ENCODE data around the gene SPACA4. TPM values are rescaled to one million over a fixed set of nuclear protein-coding genes. Genes with fewer than 3 reads are reported as not detected.
A peak's percentile ranks its signal among the peaks of the same experiment; 100 is the strongest.
"Not testable (repeated sequence)": the region's sequence is repeated elsewhere in the genome, so short reads cannot be mapped to it uniquely, and the experiment has no call there.

SPACA4 gene
- total RNA-seq, 2 donors from 2014 or later = not detected

DNA sequence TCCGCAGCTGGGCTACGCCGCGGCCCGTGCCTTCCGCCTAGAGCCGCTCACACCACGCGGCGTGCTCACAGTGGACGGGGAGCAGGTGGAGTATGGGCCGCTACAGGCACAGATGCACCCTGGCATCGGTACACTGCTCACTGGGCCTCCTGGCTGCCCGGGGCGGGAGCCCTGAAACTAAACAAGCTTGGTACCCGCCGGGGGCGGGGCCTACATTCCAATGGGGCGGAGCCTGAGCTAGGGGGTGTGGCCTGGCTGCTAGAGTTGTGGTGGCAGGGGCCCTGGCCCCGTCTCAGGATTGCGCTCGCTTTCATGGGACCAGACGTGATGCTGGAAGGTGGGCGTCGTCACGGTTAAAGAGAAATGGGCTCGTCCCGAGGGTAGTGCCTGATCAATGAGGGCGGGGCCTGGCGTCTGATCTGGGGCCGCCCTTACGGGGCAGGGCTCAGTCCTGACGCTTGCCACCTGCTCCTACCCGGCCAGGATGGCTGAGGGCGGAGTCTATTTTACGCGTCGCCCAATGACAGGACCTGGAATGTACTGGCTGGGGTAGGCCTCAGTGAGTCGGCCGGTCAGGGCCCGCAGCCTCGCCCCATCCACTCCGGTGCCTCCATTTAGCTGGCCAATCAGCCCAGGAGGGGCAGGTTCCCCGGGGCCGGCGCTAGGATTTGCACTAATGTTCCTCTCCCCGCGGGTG is 23.2 kb downstream of the SPACA4 start:
- WGBS, 2 donors = 62 to 80% methylated on average over 34 to 37 of the region's 48 CpGs
- H3K27ac ChIP-seq = peak overlapping the region in 2 of 4 donors; percentile 21 to 64
- ATAC-seq (no peak), DNase-seq (no peak)
- intact Hi-C loops (cut with DNase I) = no loop called here
- no peaks in the 10 kb centered on the region for H3K9me3 ChIP-seq
- H3K4me1 ChIP-seq = peaks cover 32% of the 10 kb centered on the region
- no peak overlapping the region for H3K4me3 ChIP-seq
- TF ChIP-seq, protein P1, sequence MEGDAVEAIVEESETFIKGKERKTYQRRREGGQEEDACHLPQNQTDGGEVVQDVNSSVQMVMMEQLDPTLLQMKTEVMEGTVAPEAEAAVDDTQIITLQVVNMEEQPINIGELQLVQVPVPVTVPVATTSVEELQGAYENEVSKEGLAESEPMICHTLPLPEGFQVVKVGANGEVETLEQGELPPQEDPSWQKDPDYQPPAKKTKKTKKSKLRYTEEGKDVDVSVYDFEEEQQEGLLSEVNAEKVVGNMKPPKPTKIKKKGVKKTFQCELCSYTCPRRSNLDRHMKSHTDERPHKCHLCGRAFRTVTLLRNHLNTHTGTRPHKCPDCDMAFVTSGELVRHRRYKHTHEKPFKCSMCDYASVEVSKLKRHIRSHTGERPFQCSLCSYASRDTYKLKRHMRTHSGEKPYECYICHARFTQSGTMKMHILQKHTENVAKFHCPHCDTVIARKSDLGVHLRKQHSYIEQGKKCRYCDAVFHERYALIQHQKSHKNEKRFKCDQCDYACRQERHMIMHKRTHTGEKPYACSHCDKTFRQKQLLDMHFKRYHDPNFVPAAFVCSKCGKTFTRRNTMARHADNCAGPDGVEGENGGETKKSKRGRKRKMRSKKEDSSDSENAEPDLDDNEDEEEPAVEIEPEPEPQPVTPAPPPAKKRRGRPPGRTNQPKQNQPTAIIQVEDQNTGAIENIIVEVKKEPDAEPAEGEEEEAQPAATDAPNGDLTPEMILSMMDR (IDR thresholded peaks at IDR 0.05) = no peak
- TF ChIP-seq POLR2A (IDR thresholded peaks at IDR 0.05) = peak in 1 of 3 donors; percentile 8
- no peaks in the 10 kb centered on the region for H3K36me3 ChIP-seq (replicated peaks in 1 of 2; ENCODE audit: insufficient read depth in 1 of 2, low read depth in 2 of 2)
- no peaks in the 10 kb centered on the region for H3K27me3 ChIP-seq

- intact Hi-C loops (cut with DNase I) = no loop called here
- 59 to 89% methylated on average over 40 to 44 of the region's 47 CpGs for WGBS, 2 donors
- TF ChIP-seq POLR2A (IDR thresholded peaks at IDR 0.05) = no peak
- TF ChIP-seq, protein P1 (IDR thresholded peaks at IDR 0.05) = no peak
- H3K36me3 ChIP-seq (replicated peaks in 1 of 2; ENCODE audit: insufficient read depth in 1 of 2, low read depth in 2 of 2) = no peaks in the 10 kb centered on the region
- no peak overlapping the region for H3K4me3 ChIP-seq
- H3K27ac ChIP-seq = peak overlapping the region in 3 of 4 donors; percentile 16 to 64 (median 22)
- H3K9me3 ChIP-seq = no peaks in the 10 kb centered on the region
- H3K4me1 ChIP-seq = peaks cover 33% of the 10 kb centered on the region
- DNase-seq = peak in 3 of 4 donors; percentile 62 to 76 (median 65)
- ATAC-seq = no peak
- H3K27me3 ChIP-seq = no peaks in the 10 kb centered on the region
Measured at GRCh38 chr19:48630296-48631063, 23.9 kb downstream of the SPACA4 start.

DNA sequence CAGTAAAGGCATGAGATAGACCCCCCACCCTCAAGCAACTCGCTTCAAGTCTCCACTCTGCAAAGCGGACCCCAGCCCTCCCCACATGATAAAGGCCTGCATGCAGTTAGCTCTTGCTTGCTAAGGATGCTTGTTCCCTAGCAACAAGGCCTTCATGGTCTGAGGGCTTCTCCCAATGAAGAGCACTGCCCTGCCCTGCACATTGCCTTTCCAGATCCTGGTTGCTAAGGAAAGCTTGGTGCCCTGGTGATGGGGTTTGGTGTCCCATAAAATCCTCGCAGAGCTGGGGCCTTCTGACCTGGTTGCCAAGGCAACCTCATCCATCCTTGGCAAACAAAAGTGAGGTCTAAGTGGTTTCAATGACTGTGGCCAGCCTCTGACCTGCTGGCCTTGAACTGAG is 24.7 kb downstream of the SPACA4 start:
- TF ChIP-seq, protein P1 (IDR thresholded peaks at IDR 0.05) = no peak
- no peak for TF ChIP-seq POLR2A (IDR thresholded peaks at IDR 0.05)
- Histone ChIP-seq H3K27ac (peak overlapping the region in 2 of 4 donors; percentile 22 to 64), H3K4me3 (no peak overlapping the region), H3K36me3 (replicated peaks in 1 of 2; ENCODE audit: insufficient read depth in 1 of 2, low read depth in 2 of 2) (no peaks in the 10 kb centered on the region), H3K27me3 (no peaks in the 10 kb centered on the region), H3K4me1 (peaks cover 33% of the 10 kb centered on the region), H3K9me3 (no peaks in the 10 kb centered on the region)
- no peak for DNase-seq
- intact Hi-C loops (cut with DNase I) = no loop called here
- no peak for ATAC-seq
- WGBS, 2 donors = 78% methylated on average over 3 of the region's 3 CpGs; no CpG with 5 or more reads in 1 of the 2 donors

- H3K36me3 ChIP-seq (replicated peaks in 1 of 2; ENCODE audit: insufficient read depth in 1 of 2, low read depth in 2 of 2); H3K27me3 ChIP-seq; intact Hi-C loops (cut with DNase I); H3K9me3 ChIP-seq; DNase-seq; H3K4me3 ChIP-seq; ATAC-seq: not testable (repeated sequence)
- H3K4me1 ChIP-seq = peaks cover 33% of the 10 kb centered on the region
- peak overlapping the region in 2 of 4 donors; percentile 95 to 98 for H3K27ac ChIP-seq
- WGBS, 2 donors = 87 to 97% methylated on average over 11 of the region's 11 CpGs
Measured at GRCh38 chr19:48632286-48632685, 25.7 kb downstream of the SPACA4 start.

DNA sequence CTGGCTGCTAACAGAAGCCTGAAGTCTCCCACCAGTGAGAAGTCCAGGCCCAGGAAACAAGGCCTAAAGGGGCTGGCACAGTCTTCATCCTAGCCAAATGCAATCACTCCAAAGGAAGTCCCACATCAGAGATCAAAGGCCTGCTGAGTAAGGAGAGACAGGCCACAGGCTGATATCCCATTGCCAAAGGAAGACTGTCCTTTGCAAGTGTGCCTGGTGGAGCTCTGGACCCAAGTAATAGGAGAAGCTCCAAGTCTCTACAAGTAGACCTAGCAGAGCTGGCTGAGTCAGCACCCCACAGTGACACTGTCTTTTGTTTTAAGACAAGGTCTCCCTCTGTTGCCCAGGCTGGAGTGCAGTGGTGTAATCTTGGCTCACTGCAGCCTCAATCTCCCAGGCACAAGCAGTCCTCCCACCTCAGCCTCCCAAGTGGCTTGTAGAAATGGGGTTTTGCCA is 26.2 kb downstream of the SPACA4 start:
- H3K4me3 ChIP-seq = no peak overlapping the region
- DNase-seq (no peak), ATAC-seq (no peak)
- no peaks in the 10 kb centered on the region for H3K9me3 ChIP-seq
- H3K4me1 ChIP-seq = peaks cover 33% of the 10 kb centered on the region
- H3K27ac ChIP-seq = peak overlapping the region in 3 of 4 donors; percentile 95 to 98 (median 96)
- no peak for TF ChIP-seq POLR2A (IDR thresholded peaks at IDR 0.05)
- TF ChIP-seq, protein P1 (IDR thresholded peaks at IDR 0.05) = no peak
- H3K27me3 ChIP-seq = no peaks in the 10 kb centered on the region
- intact Hi-C loops (cut with DNase I) = no loop called here
- H3K36me3 ChIP-seq (replicated peaks in 1 of 2; ENCODE audit: insufficient read depth in 1 of 2, low read depth in 2 of 2) = no peaks in the 10 kb centered on the region

Measured in body of pancreas (tissue), 4 donors.